H54 (cell line): Measurements from ENCODE around the gene OTC.

ENCODE experiments used
- DNase-seq: peaks from one replicate; pipeline ENCODE4 v3.0.0; 2011; ENCODE audit warnings: low spot score, mixed read lengths; ENCODE audit not compliant: insufficient read length
- FAIRE-seq: peaks from 3 replicates; lab custom pipeline; 2011; peaks lifted over from hg19 to GRCh38; lab: Jason Lieb, UNC
- POLR2A ChIP-seq: IDR thresholded peaks from 2 replicates; pipeline ENCODE4 v1.6.1; 2011; ENCODE audit warnings: low read depth, mild to moderate bottlenecking, low read length

The OTC gene

GRCh38 chrX:38336538-38337240 lies 15.7 kb upstream of the OTC start:
- DNase-seq (no peak), FAIRE-seq (no peak)
- no peak for TF ChIP-seq POLR2A

GRCh38 chrX:38341442-38341841 lies 11.0 kb upstream of the OTC start:
- DNase-seq (no peak), FAIRE-seq (no peak)
- TF ChIP-seq POLR2A: no peak

- DNase-seq: no peak
- TF ChIP-seq POLR2A: no peak
These were observed 9.3 kb upstream of the OTC start for GRCh38 chrX:38342853-38343778.

GRCh38 chrX:38346150-38346549 lies 6.3 kb upstream of the OTC start:
- no peak for TF ChIP-seq POLR2A
- DNase-seq (no peak), FAIRE-seq (no peak)

More at GRCh38 chrX:38342853-38343778, 9.3 kb upstream of the OTC start:
- no peak for FAIRE-seq

- no peak for TF ChIP-seq POLR2A
- DNase-seq (no peak), FAIRE-seq (no peak)
These were observed 5.3 kb upstream of the OTC start for GRCh38 chrX:38347136-38347535.

GRCh38 chrX:38351346-38351745 lies 1.1 kb upstream of the OTC start:
- DNase-seq: no peak
- FAIRE-seq: no peak
- TF ChIP-seq POLR2A: no peak

- no peak for DNase-seq
- TF ChIP-seq POLR2A: no peak
- FAIRE-seq: no peak
These were observed 4.0 kb downstream of the OTC start for GRCh38 chrX:38356401-38356800.

GRCh38 chrX:38357747-38358673 lies 5.6 kb downstream of the OTC start:
- TF ChIP-seq POLR2A: no peak
- DNase-seq (no peak), FAIRE-seq (no peak)

- TF ChIP-seq POLR2A: no peak
- DNase-seq: no peak
- no peak for FAIRE-seq
These were observed 10.6 kb downstream of the OTC start for GRCh38 chrX:38363046-38363445.

GRCh38 chrX:38365954-38366353 lies 13.6 kb downstream of the OTC start:
- FAIRE-seq (no peak), DNase-seq (no peak)
- TF ChIP-seq POLR2A: no peak

- no peak for TF ChIP-seq POLR2A
- DNase-seq: no peak
- no peak for FAIRE-seq
These were observed 16.4 kb downstream of the OTC start for GRCh38 chrX:38368774-38369173.

GRCh38 chrX:38371641-38372040 lies 19.2 kb downstream of the OTC start:
- TF ChIP-seq POLR2A: no peak
- DNase-seq (no peak), FAIRE-seq (no peak)

GRCh38 chrX:38374431-38374830 lies 22.0 kb downstream of the OTC start:
- no peak for FAIRE-seq
- no peak for TF ChIP-seq POLR2A

GRCh38 chrX:38375891-38376290 lies 23.5 kb downstream of the OTC start:
- no peak for TF ChIP-seq POLR2A
- DNase-seq: no peak
- FAIRE-seq: no peak

More at GRCh38 chrX:38374431-38374830, 22.0 kb downstream of the OTC start:
- DNase-seq: no peak
